ENCODE results near the gene ARHGAP18.

ARHGAP18 gene

GRCh38 chr6:129671442-129672340 is 38.3 kb downstream of the ARHGAP18 start:
- in situ Hi-C loops (cut with MboI; ENCODE audit: low sequenced_read_pairs) = no loop called here

- in situ Hi-C loops (cut with MboI; ENCODE audit: low sequenced_read_pairs) = no loop called here
Measured at GRCh38 chr6:129670634-129671033, 39.3 kb downstream of the ARHGAP18 start.

GRCh38 chr6:129667621-129668020 is 42.4 kb downstream of the ARHGAP18 start:
- in situ Hi-C loops (cut with MboI; ENCODE audit: low sequenced_read_pairs) = no loop called here

- in situ Hi-C loops (cut with MboI; ENCODE audit: low sequenced_read_pairs) = no loop called here
Measured at GRCh38 chr6:129667034-129667433, 42.9 kb downstream of the ARHGAP18 start.

- in situ Hi-C loops (cut with MboI; ENCODE audit: low sequenced_read_pairs) = no loop called here
Measured at GRCh38 chr6:129665555-129665954, 44.4 kb downstream of the ARHGAP18 start.

GRCh38 chr6:129663531-129663930 is 46.4 kb downstream of the ARHGAP18 start:
- in situ Hi-C loops (cut with MboI; ENCODE audit: low sequenced_read_pairs) = no loop called here

- in situ Hi-C loops (cut with MboI; ENCODE audit: low sequenced_read_pairs) = no loop called here
Measured at GRCh38 chr6:129662980-129663431, 47.0 kb downstream of the ARHGAP18 start.

- in situ Hi-C loops (cut with MboI; ENCODE audit: low sequenced_read_pairs) = no loop called here
Measured at GRCh38 chr6:129662406-129662766, 47.6 kb downstream of the ARHGAP18 start.

- in situ Hi-C loops (cut with MboI; ENCODE audit: low sequenced_read_pairs) = no loop called here
Measured at GRCh38 chr6:129661536-129662405, 48.2 kb downstream of the ARHGAP18 start.

- in situ Hi-C loops (cut with MboI; ENCODE audit: low sequenced_read_pairs) = no loop called here
Measured at GRCh38 chr6:129660346-129660676, 49.7 kb downstream of the ARHGAP18 start.

- in situ Hi-C loops (cut with MboI; ENCODE audit: low sequenced_read_pairs) = no loop called here
Measured at GRCh38 chr6:129659590-129660345, 50.2 kb downstream of the ARHGAP18 start.

GRCh38 chr6:129659167-129659566 is 50.8 kb downstream of the ARHGAP18 start:
- in situ Hi-C loops (cut with MboI; ENCODE audit: low sequenced_read_pairs) = no loop called here

GRCh38 chr6:129657483-129657882 is 52.5 kb downstream of the ARHGAP18 start:
- in situ Hi-C loops (cut with MboI; ENCODE audit: low sequenced_read_pairs) = no loop called here

GRCh38 chr6:129655334-129655733 is 54.6 kb downstream of the ARHGAP18 start:
- in situ Hi-C loops (cut with MboI; ENCODE audit: low sequenced_read_pairs) = no loop called here

- in situ Hi-C loops (cut with MboI; ENCODE audit: low sequenced_read_pairs) = no loop called here
Measured at GRCh38 chr6:129653746-129654145, 56.2 kb downstream of the ARHGAP18 start.

GRCh38 chr6:129653229-129653628 is 56.7 kb downstream of the ARHGAP18 start:
- in situ Hi-C loops (cut with MboI; ENCODE audit: low sequenced_read_pairs) = no loop called here

- in situ Hi-C loops (cut with MboI; ENCODE audit: low sequenced_read_pairs) = no loop called here
Measured at GRCh38 chr6:129651291-129651691, 58.7 kb downstream of the ARHGAP18 start.

GRCh38 chr6:129648819-129649491 is 61.0 kb downstream of the ARHGAP18 start:
- in situ Hi-C loops (cut with MboI; ENCODE audit: low sequenced_read_pairs) = no loop called here

- in situ Hi-C loops (cut with MboI; ENCODE audit: low sequenced_read_pairs) = no loop called here
Measured at GRCh38 chr6:129647044-129647443, 62.9 kb downstream of the ARHGAP18 start.

- in situ Hi-C loops (cut with MboI; ENCODE audit: low sequenced_read_pairs) = no loop called here
Measured at GRCh38 chr6:129646642-129647041, 63.3 kb downstream of the ARHGAP18 start.

Measured in HL-60/S4 treated with retinoic acid at 250 ng/mL for 4 days and 3 days (cell line).